Thyroid gland (tissue), 4 donors: ENCODE data around the gene TRMT1. TPM values are rescaled to one million over a fixed set of nuclear protein-coding genes. Genes with fewer than 3 reads are reported as not detected.
A peak's percentile ranks its signal among the peaks of the same experiment; 100 is the strongest.

Source experiments
- DNase-seq, 2 donors: peaks; one replicate each; pipeline ENCODE4 v3.0.0-alpha.2; 2019
- H3K27ac ChIP-seq, 3 donors: fragments of 200-600 bp; sonication (generic); 1 replicate in 2 of 3; 2 replicates in 1 of 3; pipeline ENCODE4 v1.5.1; 2016 to 2019; ENCODE audit warnings: mild to moderate bottlenecking in 1 of 3, moderate library complexity in 1 of 3
- H3K27me3 ChIP-seq: fragments of 200-600 bp; sonication (generic); one replicate; pipeline ENCODE4 v1.5.1; 2019
- H3K36me3 ChIP-seq, 2 donors: fragments of 200-600 bp; sonication (generic); one replicate each; pipeline ENCODE4 v1.5.1; 2016 to 2019
- H3K4me1 ChIP-seq, 2 donors: fragments of 200-600 bp; sonication (generic); one replicate each; pipeline ENCODE4 v1.5.1; 2017 to 2019
- H3K4me3 ChIP-seq, 3 donors: fragments of 200-600 bp; sonication (generic); replicated peaks in 1 of 3; 1 replicate in 2 of 3; 2 replicates in 1 of 3; pipeline ENCODE4 v1.5.1; 2016; ENCODE audit warnings: mild to moderate bottlenecking in 1 of 3
- H3K9me3 ChIP-seq: fragments of 200-600 bp; sonication (generic); one replicate; pipeline ENCODE4 v1.5.1; 2017
- CTCF ChIP-seq, 6 experiments: fragments of 200-600 bp in 3 of 6; fragments of 450-650 bp in 3 of 6; sonication (generic) in 3 of 6; IDR thresholded peaks; one replicate each; pipeline ENCODE4 v1.5.1; 2016 to 2019; ENCODE audit warnings: antibody characterized with exemption in 6 of 6, mild to moderate bottlenecking in 2 of 6, inconsistent platforms in 1 of 6, moderate library complexity in 1 of 6
- POLR2A ChIP-seq, 2 donors: fragments of 450-650 bp; IDR thresholded peaks; one replicate each; pipeline ENCODE4 v1.6.1; 2017; ENCODE audit warnings: antibody characterized with exemption in 2 of 2, mild to moderate bottlenecking in 2 of 2, moderate library complexity in 1 of 2
- WGBS, 2 donors: methylation state at CpG; one replicate each; pipeline ENCODE4 v1.1.5; 2017; 5-methylcytosine and 5-hydroxymethylcytosine counted together
- intact Hi-C: fragments of 100-400 bp; cut with DNase I; formaldehyde crosslinking; loops from one replicate; pipeline ENCODE4 v1.15.1; 2023
- total RNA-seq, 4 donors: library from RNA; depleted of rRNA; stranded (reverse); fragments of >200 nt; gene quantifications; one replicate each; pipeline ENCODE4 v1.2.3, GENCODE V29; 2016

Gene TRMT1
- total RNA-seq, 4 donors from 2014 or later, result 23.9 to 31.3 (median 29.1) TPM

- DNase-seq, result no peak
- Histone ChIP-seq H3K9me3 (no peaks in the 10 kb centered on the region), H3K4me3 (no peak overlapping the region), H3K4me1 (peaks cover 14 to 50% of the 10 kb centered on the region in 2 donors), H3K27ac (peak overlapping the region; percentile 79 to 84 (median 82)), H3K36me3 (peaks cover 0 to 4% of the 10 kb centered on the region in 2 donors), H3K27me3 (no peaks in the 10 kb centered on the region)
- WGBS, 2 donors, result 62 to 76% methylated on average over 5 to 11 of the region's 12 CpGs
- TF ChIP-seq POLR2A (IDR thresholded peaks at IDR 0.05) (no peak), CTCF (IDR thresholded peaks at IDR 0.05) (no peak)
- intact Hi-C loops, result no loop called here
These were observed 16.4 kb downstream of the TRMT1 start for GRCh38 chr19:13100031-13100588.

GRCh38 chr19:13099073-13099999, 17.2 kb downstream of the TRMT1 start:
- no peaks in the 10 kb centered on the region for H3K27me3 ChIP-seq
- peak in 1 of 2 donors; percentile 18 for TF ChIP-seq POLR2A (IDR thresholded peaks at IDR 0.05)
- no peak for TF ChIP-seq CTCF (IDR thresholded peaks at IDR 0.05)
- peak overlapping the region; percentile 79 to 84 (median 82) for H3K27ac ChIP-seq
- peaks cover 14 to 51% of the 10 kb centered on the region in 2 donors for H3K4me1 ChIP-seq
- H3K4me3 ChIP-seq, result peak overlapping the region in 1 of 3 donors; percentile 24
- peak; percentile 54 to 60 for DNase-seq
- intact Hi-C loops, result no loop called here
- WGBS, 2 donors, result 29 to 38% methylated on average over 11 to 15 of the region's 77 CpGs
- peaks cover 0 to 9% of the 10 kb centered on the region in 2 donors for H3K36me3 ChIP-seq
- H3K9me3 ChIP-seq, result no peaks in the 10 kb centered on the region

GRCh38 chr19:13098277-13099072, 18.1 kb downstream of the TRMT1 start:
- H3K27ac ChIP-seq, result peak overlapping the region; percentile 74 to 84 (median 82)
- H3K36me3 ChIP-seq, result peaks cover 0 to 9% of the 10 kb centered on the region in 2 donors
- TF ChIP-seq CTCF (IDR thresholded peaks at IDR 0.05), result no peak
- TF ChIP-seq POLR2A (IDR thresholded peaks at IDR 0.05), result no peak
- intact Hi-C loops, result no loop called here
- no peak for DNase-seq
- no peaks in the 10 kb centered on the region for H3K9me3 ChIP-seq
- H3K27me3 ChIP-seq, result no peaks in the 10 kb centered on the region
- H3K4me1 ChIP-seq, result peaks cover 14 to 53% of the 10 kb centered on the region in 2 donors
- 9 to 16% methylated on average over 29 to 47 of the region's 58 CpGs for WGBS, 2 donors
- peak overlapping the region in 1 of 3 donors; percentile 24 for H3K4me3 ChIP-seq

- peak overlapping the region; percentile 74 to 84 (median 82) for H3K27ac ChIP-seq
- DNase-seq, result no peak
- peaks cover 14 to 45% of the 10 kb centered on the region in 2 donors for H3K4me1 ChIP-seq
- peaks cover 0 to 9% of the 10 kb centered on the region in 2 donors for H3K36me3 ChIP-seq
- H3K4me3 ChIP-seq, result peak overlapping the region in 1 of 3 donors; percentile 24
- no peaks in the 10 kb centered on the region for H3K27me3 ChIP-seq
- TF ChIP-seq POLR2A (IDR thresholded peaks at IDR 0.05), result no peak
- TF ChIP-seq CTCF (IDR thresholded peaks at IDR 0.05), result no peak
- intact Hi-C loops, result no loop called here
- H3K9me3 ChIP-seq, result no peaks in the 10 kb centered on the region
- 29 to 30% methylated on average over 28 to 33 of the region's 69 CpGs for WGBS, 2 donors
These were observed 18.9 kb downstream of the TRMT1 start for GRCh38 chr19:13097463-13098258.
